ENCODE measurements around the gene ANKDD1B.

Gene ANKDD1B

GRCh38 chr5:75616971-75617621 is 5.8 kb downstream of the ANKDD1B start:
- no peak for DNase-seq (ENCODE audit: low spot score)

DNA sequence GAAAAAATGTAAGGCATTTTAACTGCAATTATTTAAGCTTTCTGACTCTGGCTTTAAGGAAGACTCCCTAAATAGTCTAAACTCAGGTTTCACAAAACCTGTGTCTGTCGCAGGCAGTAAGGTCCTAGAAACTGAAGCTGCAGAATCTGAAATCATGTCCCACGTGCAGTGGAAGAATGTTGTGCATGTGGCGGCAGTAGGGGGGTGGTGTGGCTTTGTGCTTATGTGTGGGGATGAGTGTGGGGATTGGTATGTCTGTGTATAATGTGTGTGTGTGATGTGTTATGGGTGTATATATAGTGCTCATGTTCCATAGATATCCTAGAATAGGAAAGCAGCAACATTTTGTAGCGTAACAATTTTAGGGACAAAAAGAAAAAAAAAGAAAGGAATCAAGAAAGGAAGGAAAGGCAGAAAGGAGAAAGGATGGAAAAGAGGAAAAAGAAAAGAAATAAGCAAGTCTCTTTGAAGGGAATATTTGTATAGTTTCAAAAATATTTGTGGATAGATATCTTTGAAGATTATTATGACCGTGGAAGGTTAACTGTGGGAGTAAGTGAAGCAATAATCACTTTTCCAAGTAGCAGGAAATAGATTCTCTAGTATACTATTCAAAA is 6.6 kb downstream of the ANKDD1B start:
- DNase-seq (ENCODE audit: low spot score): no peak

DNA sequence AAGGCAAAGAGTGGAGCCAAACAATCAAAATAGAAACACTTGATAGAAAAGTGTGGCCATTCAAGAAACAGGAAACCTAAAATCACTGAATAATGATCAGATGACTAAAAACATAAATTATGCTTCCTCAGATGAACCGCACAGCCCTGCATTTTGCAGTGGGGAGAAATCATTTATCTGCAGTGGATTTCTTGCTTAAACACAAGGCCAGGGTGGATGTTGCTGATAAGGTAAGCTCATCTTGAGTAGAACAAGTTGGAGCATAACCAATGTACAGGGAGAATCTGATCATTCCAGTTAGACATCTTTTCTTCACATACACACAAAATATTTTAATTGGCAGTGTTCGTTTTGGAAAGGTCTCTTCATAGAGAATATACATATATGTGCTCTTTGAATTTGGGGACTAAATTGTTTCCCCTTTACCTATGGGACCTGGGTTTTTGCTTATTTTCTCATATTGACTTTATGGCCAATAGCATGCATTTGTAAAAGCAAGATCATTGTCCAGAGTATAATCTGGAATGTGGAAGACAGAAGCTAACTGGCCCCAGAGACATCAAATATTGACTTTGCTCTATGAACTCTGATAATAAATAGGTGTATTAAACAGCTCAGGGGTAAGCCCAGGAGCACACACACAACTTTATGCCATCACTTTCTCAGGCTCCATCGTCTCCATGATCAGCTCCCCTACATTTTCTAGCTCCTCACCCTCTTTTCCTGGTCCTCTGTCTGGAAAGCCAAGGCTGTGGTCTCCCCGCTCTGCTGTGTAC is 9.1 kb downstream of the ANKDD1B start:
- DNase-seq (ENCODE audit: low spot score): no peak

DNA sequence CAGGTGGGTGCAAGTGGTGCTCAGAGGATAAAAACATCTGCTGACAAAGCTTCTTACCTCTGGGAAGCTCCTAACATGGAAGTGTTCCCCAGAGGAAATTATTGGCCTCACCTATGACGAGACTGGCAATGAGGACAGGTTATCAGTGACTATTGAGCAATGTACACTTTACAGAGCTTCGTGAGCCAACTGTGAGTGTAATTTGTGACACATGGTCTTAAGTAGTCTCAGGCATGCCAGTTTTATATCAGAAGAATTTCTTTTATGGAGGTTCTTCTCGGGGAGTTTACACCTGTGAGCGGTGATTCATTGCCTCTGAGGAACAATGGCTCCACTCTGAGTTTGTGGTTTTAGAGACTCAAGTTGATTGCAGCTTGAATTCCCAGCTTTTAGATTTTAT is 11.3 kb downstream of the ANKDD1B start:
- no peak for DNase-seq (ENCODE audit: low spot score)

DNA sequence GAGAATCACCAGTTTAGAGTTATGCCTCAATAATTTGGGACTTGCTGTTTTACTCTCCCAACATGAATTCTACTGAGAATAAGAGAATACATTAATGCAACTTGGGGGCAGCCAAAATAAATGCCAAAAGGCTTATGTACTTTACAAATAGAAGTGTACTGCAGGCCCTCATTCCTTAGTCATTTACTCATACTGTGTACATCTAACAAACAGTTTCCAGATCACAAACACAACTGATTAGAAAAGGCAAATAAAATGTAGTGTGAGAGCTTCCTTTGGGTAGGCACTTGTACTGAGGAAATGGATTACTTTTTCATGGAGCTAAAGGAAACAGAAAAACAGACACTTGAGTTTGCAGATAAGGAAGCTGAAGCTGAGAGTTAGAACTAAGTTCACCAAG is 12.6 kb downstream of the ANKDD1B start:
- DNase-seq (ENCODE audit: low spot score): no peak

DNA sequence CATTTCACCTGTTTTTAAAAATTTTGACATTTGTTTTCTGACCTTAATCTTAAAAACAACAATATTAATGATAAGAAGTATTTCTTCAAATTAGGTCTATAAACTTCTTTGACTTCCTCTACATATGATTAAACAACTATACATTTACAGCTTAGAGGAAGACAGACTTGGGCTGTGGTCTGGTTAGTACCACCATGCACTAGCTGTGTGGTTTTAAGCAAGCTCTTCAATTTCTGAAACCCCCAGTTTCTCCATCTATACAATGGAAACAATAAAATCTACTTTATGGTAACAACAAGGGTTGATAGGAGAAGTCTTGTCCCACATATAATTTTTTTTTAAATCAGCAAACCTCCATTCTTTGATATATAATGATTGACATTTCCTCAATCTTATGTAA is 15.7 kb downstream of the ANKDD1B start:
- no peak for DNase-seq (ENCODE audit: low spot score)

DNA sequence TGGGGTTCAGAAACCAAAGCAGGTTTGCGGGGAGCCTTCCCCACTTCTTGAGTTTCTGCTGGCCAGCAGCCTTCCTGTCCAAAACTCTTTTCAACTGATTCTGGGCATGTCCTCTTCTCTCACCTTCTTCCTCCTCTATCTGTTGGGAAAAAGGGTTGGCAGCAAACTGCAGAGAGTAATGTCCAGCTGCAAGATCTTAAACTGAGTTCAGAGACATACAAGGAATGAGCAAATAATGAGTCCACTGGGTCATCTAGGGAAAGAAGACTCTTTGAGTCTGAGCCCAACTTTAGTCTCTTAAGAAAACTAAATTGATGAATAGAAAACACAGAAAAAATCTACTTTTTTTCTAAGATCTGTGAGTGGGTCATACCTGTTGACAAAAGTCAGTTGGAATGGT is 16.5 kb downstream of the ANKDD1B start:
- DNase-seq (ENCODE audit: low spot score): no peak

DNA sequence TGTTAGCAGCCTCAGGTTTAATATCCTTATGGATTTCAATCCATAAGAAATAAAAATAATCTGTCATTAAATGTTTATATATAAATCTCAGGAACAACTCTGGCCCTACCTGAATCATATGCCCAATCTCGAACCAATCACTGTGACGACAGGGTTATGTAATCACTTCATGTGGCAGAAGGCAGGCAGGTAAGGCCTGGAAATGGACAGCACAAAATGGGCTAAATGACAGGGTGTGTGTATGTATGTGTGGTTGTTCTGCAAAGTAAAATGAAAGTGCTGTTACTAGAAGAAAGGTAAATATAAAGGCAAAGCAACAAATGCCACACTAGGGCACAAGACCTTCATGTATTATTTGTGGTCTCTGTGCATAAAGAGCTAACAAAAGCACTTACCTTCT is 19.6 kb downstream of the ANKDD1B start:
- DNase-seq (ENCODE audit: low spot score): no peak

- DNase-seq (ENCODE audit: low spot score): no peak
Measured at GRCh38 chr5:75632321-75632720, 21.1 kb downstream of the ANKDD1B start.

- no peak for DNase-seq (ENCODE audit: low spot score)
Measured at GRCh38 chr5:75637949-75638348, 26.7 kb downstream of the ANKDD1B start.

GRCh38 chr5:75639535-75640311 is 28.5 kb downstream of the ANKDD1B start:
- DNase-seq (ENCODE audit: low spot score): no peak

DNA sequence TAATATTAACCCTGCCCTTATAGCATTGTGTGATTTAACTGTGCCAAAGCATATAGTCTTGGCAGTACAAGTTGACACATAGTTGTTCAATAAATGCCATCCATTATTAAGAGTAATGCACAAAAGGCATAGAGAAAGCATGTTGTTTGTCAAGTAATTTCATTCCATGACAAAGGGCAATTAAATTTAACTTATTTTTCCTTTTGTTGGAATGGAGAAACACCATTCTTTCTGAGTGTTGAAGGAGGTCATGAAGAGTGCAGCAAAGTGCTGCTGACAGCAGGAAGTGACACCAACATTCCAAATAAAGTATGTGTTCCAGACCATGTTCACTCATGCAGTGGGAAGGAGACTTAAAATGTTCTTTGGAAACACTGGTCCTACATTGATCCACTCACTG is 29.1 kb downstream of the ANKDD1B start:
- DNase-seq (ENCODE audit: low spot score): no peak

GRCh38 chr5:75640826-75641225 is 29.6 kb downstream of the ANKDD1B start:
- no peak for DNase-seq (ENCODE audit: low spot score)

DNA sequence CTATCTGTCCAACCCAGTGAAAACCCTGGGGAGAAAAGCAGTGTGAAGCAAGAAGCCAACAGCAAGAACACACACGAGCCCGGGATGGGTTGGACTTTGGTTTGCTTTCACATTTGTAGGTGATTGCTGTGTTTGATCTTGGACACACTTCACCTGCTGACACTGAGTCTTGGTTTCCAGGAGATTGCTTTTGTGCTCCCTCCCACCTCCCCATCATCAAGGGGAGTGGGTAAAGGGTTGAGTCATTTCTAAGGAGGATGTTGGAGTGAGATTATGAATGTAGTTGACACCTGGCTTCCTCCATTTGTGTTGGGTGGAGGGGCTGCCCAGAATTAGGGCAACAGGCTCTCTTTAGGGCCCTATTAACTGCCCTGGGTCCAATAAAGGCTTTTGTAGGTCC is 37.5 kb downstream of the ANKDD1B start:
- no peak for DNase-seq (ENCODE audit: low spot score)

GRCh38 chr5:75651575-75652238 is 40.5 kb downstream of the ANKDD1B start:
- DNase-seq (ENCODE audit: low spot score): no peak

GRCh38 chr5:75653521-75653920 is 42.3 kb downstream of the ANKDD1B start:
- no peak for DNase-seq (ENCODE audit: low spot score)

DNA sequence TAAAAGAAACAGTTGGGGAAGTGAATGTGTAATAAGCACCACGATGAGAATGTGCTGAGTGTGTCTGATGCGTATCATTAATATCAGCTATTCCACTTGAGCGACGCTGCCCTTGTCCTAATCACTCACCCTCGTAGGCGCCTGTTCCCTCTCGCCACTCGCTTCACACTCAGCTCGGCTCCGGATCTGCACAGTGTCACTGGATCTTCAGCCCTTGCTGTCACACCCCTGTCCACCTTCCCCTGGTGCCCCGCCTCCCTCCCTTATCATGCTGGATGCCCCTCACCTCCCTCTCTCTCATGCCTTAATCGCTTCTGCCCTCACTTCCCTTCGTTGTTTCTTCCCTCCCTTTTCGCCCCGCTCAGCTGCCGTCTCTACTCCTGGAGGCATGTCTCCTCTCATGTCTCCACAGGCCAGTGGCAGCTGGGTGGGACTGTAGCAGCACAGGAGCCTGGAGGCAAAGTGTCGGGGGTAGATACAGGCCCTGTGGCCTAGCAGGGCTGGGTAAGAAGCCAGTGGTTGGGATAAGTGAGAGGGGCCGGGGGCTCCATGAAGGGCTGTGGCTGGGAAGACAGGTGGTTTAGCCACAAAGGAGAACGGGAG is 43.5 kb downstream of the ANKDD1B start:
- DNase-seq (ENCODE audit: low spot score): no peak

DNA sequence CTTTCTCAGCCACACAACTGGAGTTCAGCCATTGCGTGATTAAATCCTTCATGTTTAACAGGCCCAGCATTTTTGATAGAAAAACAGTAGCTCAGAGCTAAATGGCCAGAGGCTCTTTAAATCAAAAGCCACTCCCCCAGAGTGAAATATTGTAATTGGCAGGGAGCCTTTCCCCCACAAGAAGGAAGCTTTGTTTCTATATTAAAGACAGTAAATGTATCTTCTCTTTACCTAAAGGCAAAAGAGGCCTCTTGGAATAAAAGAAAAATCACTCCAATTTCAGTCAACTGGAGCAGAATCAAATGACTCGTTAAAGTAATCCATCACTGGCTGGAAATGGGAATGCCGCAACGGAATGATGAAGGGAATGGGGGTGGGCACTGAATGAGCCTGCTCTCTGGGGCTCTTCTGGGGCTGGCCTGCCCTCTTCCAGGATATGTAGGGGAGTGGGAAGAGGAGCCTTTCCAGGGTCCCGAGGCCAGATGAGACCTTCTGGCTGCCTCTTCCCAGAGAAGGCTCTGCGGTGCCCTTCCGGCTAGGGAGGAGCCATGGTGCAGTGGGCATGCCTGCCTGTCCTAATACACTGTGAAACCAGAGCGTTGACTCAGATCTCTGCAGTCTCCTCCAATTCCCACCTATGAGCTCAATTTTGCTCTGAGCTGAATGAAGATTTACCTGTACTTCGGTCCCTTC is 45.2 kb downstream of the ANKDD1B start:
- no peak for DNase-seq (ENCODE audit: low spot score)

GRCh38 chr5:75659791-75660450 is 48.7 kb downstream of the ANKDD1B start:
- DNase-seq (ENCODE audit: low spot score): no peak

GRCh38 chr5:75660678-75661465 is 49.6 kb downstream of the ANKDD1B start:
- no peak for DNase-seq (ENCODE audit: low spot score)
